GM21619 (cell line): Measurements from ENCODE around the gene RNF5.
"Not testable (repeated sequence)": the region's sequence is repeated elsewhere in the genome, so short reads cannot be mapped to it uniquely, and the experiment has no call there.

Source experiments
- ATAC-seq: cut with Tn5 transposase; IDR thresholded peaks from one replicate; pipeline ENCODE4 v1.9.1; 2021; ENCODE audit not compliant: unreplicated experiment

Gene RNF5

GRCh38 chr6:32177788-32178546 lies at the start of gene RNF5:
TSS of gene RNF5 (plus strand) at chr6:32178405. CDS start at chr6:32178512, 107 bp downstream.
- peak; percentile 78 for ATAC-seq

GRCh38 chr6:32128751-32129296 lies 49.4 kb upstream of the RNF5 start:
- no peak for ATAC-seq

- no peak for ATAC-seq
Measured at GRCh38 chr6:32129297-32130088, 48.7 kb upstream of the RNF5 start.

GRCh38 chr6:32131439-32131948 lies 46.7 kb upstream of the RNF5 start:
- no peak for ATAC-seq

- no peak for ATAC-seq
Measured at GRCh38 chr6:32132110-32132509, 46.1 kb upstream of the RNF5 start.

GRCh38 chr6:32133786-32134185 lies 44.4 kb upstream of the RNF5 start:
- ATAC-seq: no peak

GRCh38 chr6:32137454-32137853 lies 40.8 kb upstream of the RNF5 start:
- no peak for ATAC-seq

- ATAC-seq: no peak
Measured at GRCh38 chr6:32139590-32139989, 38.6 kb upstream of the RNF5 start.

- no peak for ATAC-seq
Measured at GRCh38 chr6:32140420-32141046, 37.7 kb upstream of the RNF5 start.

- ATAC-seq: not testable (repeated sequence)
Measured at GRCh38 chr6:32144238-32144637, 34.0 kb upstream of the RNF5 start.

GRCh38 chr6:32146287-32146686 lies 31.9 kb upstream of the RNF5 start:
- no peak for ATAC-seq

GRCh38 chr6:32146687-32147086 lies 31.5 kb upstream of the RNF5 start:
- ATAC-seq: no peak

- no peak for ATAC-seq
Measured at GRCh38 chr6:32147401-32148132, 30.6 kb upstream of the RNF5 start.

- no peak for ATAC-seq
Measured at GRCh38 chr6:32148289-32149091, 29.7 kb upstream of the RNF5 start.

GRCh38 chr6:32149092-32149755 lies 29.0 kb upstream of the RNF5 start:
- ATAC-seq: no peak

- no peak for ATAC-seq
Measured at GRCh38 chr6:32149932-32150870, 28.0 kb upstream of the RNF5 start.

- no peak for ATAC-seq
Measured at GRCh38 chr6:32151181-32151862, 26.9 kb upstream of the RNF5 start.
